HCT116 (cell line): ENCODE measurements around the gene CPTP. TPM values are rescaled to one million over a fixed set of nuclear protein-coding genes. Genes with fewer than 3 reads are reported as not detected.

Experiments used
- ATAC-seq: fragments of 200-7000 bp; cut with Tn5 transposase; 2 replicates; pipeline ENCODE4 v1.9.1; 2020; ENCODE audit warnings: mild to moderate bottlenecking, moderate library complexity
- BruUV-seq: library from RNA; stranded (reverse); fragments of 400-500 nt; replicated peaks from 2 replicates; lab custom pipeline; 2021; lab: Mats Ljungman, UMichigan
- CTCF ChIA-PET: fragments of 300-600 bp; sonication (Branson Sonifier 250); formaldehyde crosslinking; loops from one replicate; lab custom pipeline; 2021; ENCODE audit warnings: antibody characterized with exemption; lab: Charles Lee
- POLR2A ChIA-PET: fragments of 300-600, 350-600 bp; sonication (Branson Sonifier 250); formaldehyde crosslinking; loops from one replicate; lab custom pipeline; 2021; ENCODE audit warnings: antibody characterized with exemption; lab: Charles Lee
- RAD21 ChIA-PET, 2 experiments: fragments of 300-600 bp; sonication (Branson Sonifier 250); formaldehyde crosslinking; loops; one replicate each; lab custom pipeline; 2023; ENCODE audit warnings: low total read pairs in 2 of 2; ENCODE audit not compliant: uncharacterized antibody in 2 of 2, unreplicated experiment in 2 of 2, low non-redundant PET in 1 of 2; lab: Charles Lee
- DNase-seq: peaks from one replicate; pipeline ENCODE4 v3.0.0-alpha.2; 2010; ENCODE audit warnings: low read depth, low spot score
- H2AFZ ChIP-seq: fragments of 200-600 bp; shearing (Covaris generic), sonication (generic); 2 replicates; pipeline ENCODE4 v1.6.1; 2017; ENCODE audit warnings: low read depth, mixed run types, mixed read lengths, antibody characterized with exemption, low read length; ENCODE audit not compliant: poor library complexity, severe bottlenecking
- H3K27ac ChIP-seq: 2 replicates; pipeline ENCODE4 v1.5.1; 2012; ENCODE audit warnings: low read depth, low read length
- H3K27me3 ChIP-seq: fragments of 200-600 bp; sonication (generic); 2 replicates; pipeline ENCODE4 v1.6.1; 2016; ENCODE audit warnings: mixed run types, low read length, mixed read lengths; ENCODE audit not compliant: insufficient read depth
- H3K36me3 ChIP-seq, 2 experiments: fragments of 200-500 bp in 1 of 2; fragments of 200-600 bp in 1 of 2; sonication (Bioruptor generic) in 1 of 2; sonication (generic) in 1 of 2; 2 replicates each; pipeline versions ENCODE4 v1.5.1 to v1.6.1; 2014 to 2016; ENCODE audit warnings: low read length in 2 of 2, inconsistent platforms in 1 of 2, mixed read lengths in 1 of 2, mixed run types in 1 of 2; ENCODE audit not compliant: insufficient read depth in 2 of 2, control insufficient read depth in 1 of 2
- H3K4me1 ChIP-seq, 2 experiments: fragments of 200-600 bp in 1 of 2; sonication (generic) in 1 of 2; 2 replicates each; pipeline versions ENCODE4 v1.5.1 to v1.6.1; 2012 to 2017; ENCODE audit warnings: low read length in 2 of 2, inconsistent platforms in 1 of 2, mild to moderate bottlenecking in 1 of 2, mixed read lengths in 1 of 2, mixed run types in 1 of 2, moderate library complexity in 1 of 2; ENCODE audit not compliant: insufficient read depth in 2 of 2, control insufficient read depth in 1 of 2
- H3K4me2 ChIP-seq: fragments of 200-600 bp; sonication (generic); 2 replicates; pipeline ENCODE4 v1.6.1; 2017; ENCODE audit warnings: mixed run types, low read length, mixed read lengths
- H3K4me3 ChIP-seq, 2 experiments: fragments of 200-600 bp in 1 of 2; sonication (generic) in 1 of 2; replicated peaks in 1 of 2; 2 replicates each; pipeline ENCODE4 v1.5.1; 2011 to 2016; ENCODE audit warnings: low read length in 2 of 2, control low read depth in 1 of 2, low read depth in 1 of 2, mild to moderate bottlenecking in 1 of 2, mixed read lengths in 1 of 2, mixed run types in 1 of 2
- H3K79me2 ChIP-seq: fragments of 200-600 bp; sonication (generic); 2 replicates; pipeline ENCODE4 v1.6.1; 2017; ENCODE audit warnings: mild to moderate bottlenecking, mixed run types, low read length, moderate library complexity, mixed read lengths; ENCODE audit not compliant: insufficient read depth
- H3K9ac ChIP-seq: fragments of 200-600 bp; sonication (generic); 2 replicates; pipeline ENCODE4 v1.6.1; 2016; ENCODE audit warnings: low read length, mixed read lengths
- H3K9me2 ChIP-seq: fragments of 200-600 bp; sonication (generic), shearing (Covaris generic); 2 replicates; pipeline ENCODE4 v1.6.1; 2017; ENCODE audit warnings: mixed run types, mild to moderate bottlenecking, moderate library complexity; ENCODE audit not compliant: insufficient read depth
- H3K9me3 ChIP-seq, 2 experiments: fragments of 200-500 bp in 1 of 2; fragments of 200-600 bp in 1 of 2; sonication (Bioruptor generic) in 1 of 2; sonication (generic) in 1 of 2; 2 replicates each; pipeline ENCODE4 v1.6.1; 2014 to 2017; ENCODE audit warnings: low read length in 2 of 2, mixed read lengths in 2 of 2, inconsistent platforms in 1 of 2, low read depth in 1 of 2, mild to moderate bottlenecking in 1 of 2, mixed run types in 1 of 2, moderate library complexity in 1 of 2; ENCODE audit not compliant: control insufficient read depth in 1 of 2, insufficient read depth in 1 of 2
- H4K20me1 ChIP-seq: fragments of 200-600 bp; sonication (generic), shearing (Covaris generic); 2 replicates; pipeline ENCODE4 v1.6.1; 2017; ENCODE audit warnings: mixed run types, mild to moderate bottlenecking, moderate library complexity; ENCODE audit not compliant: insufficient read depth
- ATF3 ChIP-seq: IDR thresholded peaks from 2 replicates; pipeline ENCODE4 v1.6.1; 2012
- CEBPB ChIP-seq: IDR thresholded peaks from 2 replicates; pipeline ENCODE4 v1.6.1; 2012; ENCODE audit warnings: low read depth
- EZH2phosphoT487 ChIP-seq: fragments of 200-600 bp; IDR thresholded peaks from 2 replicates; pipeline ENCODE4 v1.6.1; 2018; ENCODE audit warnings: antibody characterized with exemption, borderline replicate concordance
- JUND ChIP-seq: IDR thresholded peaks from 2 replicates; pipeline ENCODE4 v1.6.1; 2012
- POLR2A ChIP-seq: IDR thresholded peaks from 2 replicates; pipeline ENCODE4 v1.7.0; 2011; ENCODE audit warnings: borderline replicate concordance; ENCODE audit not compliant: insufficient read depth, insufficient read length; ENCODE audit errors: extremely low read depth
- SIN3A ChIP-seq: IDR thresholded peaks from 2 replicates; pipeline ENCODE4 v1.6.1; 2012; ENCODE audit warnings: low read depth
- SP1 ChIP-seq: IDR thresholded peaks from 2 replicates; pipeline ENCODE4 v1.6.1; 2012; ENCODE audit warnings: low read depth
- TCF7L2 ChIP-seq: IDR thresholded peaks from 2 replicates; pipeline ENCODE4 v1.7.0; 2011; ENCODE audit warnings: borderline replicate concordance, inconsistent platforms; ENCODE audit not compliant: insufficient read depth, insufficient read length; ENCODE audit errors: extremely low read depth
- intact Hi-C: fragments of 100-400 bp; cut with micrococcal nuclease; formaldehyde crosslinking; loops from 2 replicates; pipeline ENCODE4 v1.10.0; 2022
- total RNA-seq: library from RNA; stranded (reverse); gene quantifications from one replicate; pipeline ENCODE4 v1.2.1, GENCODE V29; 2021; ENCODE audit not compliant: unreplicated experiment

Gene CPTP
- total RNA-seq, 1 experiment from 2014 or later, result 16.3 TPM

DNA sequence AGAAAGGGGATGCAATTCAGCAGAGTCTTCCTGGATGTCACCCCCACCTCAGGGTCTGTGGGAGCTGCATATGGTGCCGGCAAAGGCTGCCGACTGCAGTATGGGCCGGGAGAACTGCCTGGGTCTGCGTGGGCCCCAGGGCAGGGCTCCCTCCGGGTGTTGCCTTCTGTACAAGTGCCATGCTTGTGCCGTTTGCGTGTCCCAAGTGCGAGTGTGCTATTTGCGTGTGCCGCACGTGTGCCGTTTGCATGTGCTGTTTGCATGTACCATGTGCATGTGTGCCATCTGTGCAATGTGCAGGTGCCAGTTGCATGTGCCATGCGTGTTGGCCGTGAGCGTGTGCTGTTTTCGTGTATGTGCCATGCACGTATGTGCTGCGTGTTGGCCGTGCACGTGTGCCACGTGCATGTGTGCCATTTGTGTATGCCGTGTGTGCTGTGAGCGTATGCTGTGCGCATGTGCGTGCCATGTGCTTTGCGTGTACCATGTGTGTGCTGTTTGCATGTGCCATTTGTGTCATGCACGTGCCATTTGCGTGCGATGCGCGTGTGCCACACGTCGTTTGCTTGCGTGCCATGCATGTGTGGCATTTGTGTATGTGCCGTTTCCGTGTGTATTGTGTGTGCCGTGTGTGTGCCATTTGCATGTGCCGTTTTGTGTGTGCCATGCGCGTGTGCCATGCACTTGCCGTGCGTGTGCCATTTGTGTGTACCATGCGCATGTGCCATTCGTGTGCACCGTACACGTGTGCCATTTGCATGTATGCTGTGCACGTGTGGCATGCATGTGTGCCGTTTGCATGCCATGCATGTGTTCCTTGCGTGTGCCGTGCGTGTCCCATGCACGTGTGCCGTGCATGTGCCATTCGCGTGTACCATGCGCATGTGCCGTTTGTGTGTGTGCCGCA lies 5.0 kb downstream of the CPTP start:
- TF ChIP-seq ATF3 (no peak), POLR2A (peak; percentile 28)
- intact Hi-C loops, result no loop called here
- ChIA-PET CTCF (no interaction called here), RAD21 (no interaction called here), POLR2A (no interaction called here)
- Histone ChIP-seq H3K27ac (no peak overlapping the region; the same call in 1 of the 2 replicates), H3K9me2 (no peaks in the 10 kb centered on the region), H3K36me3 (no peaks in the 10 kb centered on the region), H3K27me3 (no peaks in the 10 kb centered on the region), H3K9ac (no peak overlapping the region), H3K79me2 (peaks cover 19% of the 10 kb centered on the region), H3K9me3 (no peaks in the 10 kb centered on the region), H2AFZ (no peak overlapping the region), H3K4me3 (no peak overlapping the region), H3K4me1 (peaks cover 14 to 43% of the 10 kb centered on the region in 2 experiments; a peak in 3 of 4 replicates), H3K4me2 (no peak overlapping the region), H4K20me1 (no peaks in the 10 kb centered on the region)
- no TSS peak for BruUV-seq
- ATAC-seq (no peak), DNase-seq (no peak)

DNA sequence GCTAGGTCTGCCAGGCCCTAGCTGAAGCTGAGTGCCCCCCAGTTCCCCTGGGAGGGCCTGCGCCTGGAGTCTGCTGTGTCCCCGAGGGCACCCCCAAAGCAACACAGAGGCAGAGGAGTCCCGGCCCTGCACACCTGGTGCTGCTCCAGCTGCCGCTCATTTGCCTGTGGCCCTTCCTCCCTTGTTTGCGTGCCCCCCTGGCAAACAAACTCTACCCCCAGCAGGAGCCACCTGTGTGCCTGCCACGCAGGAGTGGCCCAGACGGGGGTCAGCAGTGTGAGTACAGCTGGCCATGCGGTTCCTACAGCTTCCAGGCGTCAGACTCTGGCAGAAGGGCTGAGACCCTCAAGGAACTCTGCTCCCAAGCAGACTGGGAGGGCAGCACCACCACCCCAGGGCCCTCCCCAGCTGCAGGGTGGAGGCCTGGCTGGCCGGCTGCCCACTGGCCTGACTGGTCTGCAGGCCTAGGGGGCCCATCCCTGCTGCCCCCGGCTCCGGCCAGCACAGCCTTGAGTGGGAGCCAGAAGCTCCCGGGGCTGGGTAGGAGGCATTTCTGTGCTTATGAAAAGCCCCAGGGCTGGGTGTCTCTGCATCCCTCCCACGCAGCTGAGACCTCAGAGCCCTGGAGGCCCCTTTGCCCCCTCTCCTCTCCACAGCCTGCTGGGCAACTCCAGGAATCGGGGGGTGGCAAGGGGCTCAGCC lies 5.9 kb downstream of the CPTP start:
- Histone ChIP-seq H3K79me2 (peaks cover 12% of the 10 kb centered on the region), H3K36me3 (no peaks in the 10 kb centered on the region), H4K20me1 (no peaks in the 10 kb centered on the region), H2AFZ (no peak overlapping the region), H3K27ac (peak overlapping the region; percentile 30; the same call in 1 of the 2 replicates), H3K4me1 (peaks cover 14 to 39% of the 10 kb centered on the region in 2 experiments; a peak in 3 of 4 replicates), H3K4me3 (no peak overlapping the region), H3K9me2 (no peaks in the 10 kb centered on the region), H3K27me3 (no peaks in the 10 kb centered on the region), H3K4me2 (peak overlapping the region; percentile 27; the same call in 1 of the 2 replicates), H3K9me3 (no peaks in the 10 kb centered on the region), H3K9ac (no peak overlapping the region)
- POLR2A ChIA-PET, result no interaction called here
- TF ChIP-seq JUND, result no peak
- TF ChIP-seq SP1, result no peak
- TF ChIP-seq EZH2phosphoT487, result no peak
- TF ChIP-seq SIN3A, result no peak
- TF ChIP-seq TCF7L2, result no peak
- no peak for TF ChIP-seq CEBPB
- ATAC-seq (no peak), DNase-seq (no peak)
- CTCF ChIA-PET, result no interaction called here
- RAD21 ChIA-PET, result no interaction called here
- BruUV-seq, result no TSS peak
- intact Hi-C loops, result no loop called here
